Endodermal cell (in vitro differentiated cells): ENCODE results near the gene POMZP3. TPM values are rescaled to one million over a fixed set of nuclear protein-coding genes. Genes with fewer than 3 reads are reported as not detected.
"Not testable (repeated sequence)": the region's sequence is repeated elsewhere in the genome, so short reads cannot be mapped to it uniquely, and the experiment has no call there.

Source experiments
- DNase-seq: peaks from one replicate; pipeline ENCODE4 v3.0.0-alpha.2; 2017
- H3K27ac ChIP-seq: 2 replicates; pipeline ENCODE4 v1.5.1; 2013; ENCODE audit warnings: mild to moderate bottlenecking, low read depth, low read length, moderate library complexity
- H3K27me3 ChIP-seq: 2 replicates; pipeline ENCODE4 v1.6.1; 2013; ENCODE audit warnings: mild to moderate bottlenecking, low read length, moderate library complexity; ENCODE audit not compliant: insufficient read depth, control insufficient read depth, poor library complexity, severe bottlenecking
- H3K36me3 ChIP-seq: 2 replicates; pipeline ENCODE4 v1.7.0; 2013; ENCODE audit warnings: mild to moderate bottlenecking, low read length, moderate library complexity; ENCODE audit not compliant: control insufficient read depth, insufficient read depth
- H3K4me1 ChIP-seq: one replicate; pipeline ENCODE4 v1.7.0; 2013; ENCODE audit warnings: low read length; ENCODE audit not compliant: control insufficient read depth, insufficient read depth
- H3K4me3 ChIP-seq: 2 replicates; pipeline ENCODE4 v1.5.1; 2013; ENCODE audit warnings: mild to moderate bottlenecking, low read length, moderate library complexity
- H3K9ac ChIP-seq: 2 replicates; pipeline ENCODE4 v1.6.1; 2013; ENCODE audit warnings: mild to moderate bottlenecking, low read length, moderate library complexity; ENCODE audit not compliant: poor library complexity, severe bottlenecking; ENCODE audit errors: extremely low read depth
- H3K9me3 ChIP-seq: 2 replicates; pipeline ENCODE4 v1.6.1; 2013; ENCODE audit warnings: mild to moderate bottlenecking, low read length, moderate library complexity; ENCODE audit not compliant: control insufficient read depth
- H3K27ac Mint-ChIP-seq: 2 replicates; pipeline ENCODE4 v1.8.0; 2020; ENCODE audit warnings: mixed read lengths
- H3K27me3 Mint-ChIP-seq: 2 replicates; pipeline ENCODE4 v1.8.0; 2021; ENCODE audit warnings: mild to moderate bottlenecking, mixed read lengths; ENCODE audit not compliant: insufficient read depth
- H3K36me3 Mint-ChIP-seq: 2 replicates; pipeline ENCODE4 v1.8.0; 2020; ENCODE audit warnings: low read depth, mixed read lengths
- H3K4me1 Mint-ChIP-seq: 2 replicates; pipeline ENCODE4 v1.8.0; 2020; ENCODE audit warnings: mixed read lengths
- H3K4me3 Mint-ChIP-seq: 2 replicates; pipeline ENCODE4 v1.8.0; 2020; ENCODE audit warnings: mild to moderate bottlenecking, moderate library complexity, mixed read lengths
- H3K9me3 Mint-ChIP-seq: 2 replicates; pipeline ENCODE4 v1.8.0; 2020; ENCODE audit warnings: mild to moderate bottlenecking, mixed read lengths
- WGBS, 2 experiments: methylation state at CpG; one replicate each; pipeline versions ENCODE4 v1.1.5 to v1.1.7; 2013; ENCODE audit warnings: missing lambda C conversion rate in 2 of 2, mixed read lengths in 1 of 2; ENCODE audit not compliant: insufficient coverage in 1 of 2, insufficient read length in 1 of 2; 5-methylcytosine and 5-hydroxymethylcytosine counted together
- long read RNA-seq, 4 experiments: library from polyadenylated mRNA in 2 of 4; library from RNA in 1 of 4; library from capped mRNA in 1 of 4; stranded (forward) in 3 of 4; unstranded in 1 of 4; transcript quantifications; one replicate each; pipeline ENCODE4 v2.0.0, GENCODE V29; 2020 to 2021; ENCODE audit warnings: inconsistent platforms in 1 of 4
- polyA plus RNA-seq, 2 experiments: library from polyadenylated mRNA; stranded (reverse); fragments of 50-300 nt; gene quantifications; one replicate each; pipeline ENCODE4 v1.2.3, GENCODE V29; 2013
- total RNA-seq, 2 donors: library from RNA; stranded (reverse); fragmentation: NEBNext Ultra II Directional in 1 of 2; extraction: Animal tissue kit (Norgen Biotek cat#: 25700) in 1 of 2; gene quantifications; 2 replicates in 1 of 2; 3 replicates in 1 of 2; pipeline ENCODE4 v1.2.1, GENCODE V29; 2021

Gene POMZP3
- 10 to 100 TPM in 1 of 2 donors, 1 to 10 TPM in 1; 8.2 to 13.3 TPM for total RNA-seq
- polyA plus RNA-seq (2013, experiment 1 of 2), result 12.5 TPM
- polyA plus RNA-seq (2013, experiment 2 of 2), result 12.5 TPM
- long read RNA-seq, experiment 1, partial matches to known transcripts, result 3 of 10 reads
- long read RNA-seq, experiment 1, other reads (novel, unspliced or antisense), result 4 of 10 reads
- long read RNA-seq, experiment 2, transcript POMZP3-202 (7 exons, 1,490 nt), result major isoform, 9 of 17 reads
- long read RNA-seq, experiment 2, partial matches to known transcripts, result 2 of 17 reads
- long read RNA-seq, experiment 2, other reads (novel, unspliced or antisense), result 4 of 17 reads
- long read RNA-seq, experiment 3, partial matches to known transcripts, result 0 of 2 reads
- long read RNA-seq, experiment 3, other reads (novel, unspliced or antisense), result 2 of 2 reads
- long read RNA-seq, experiment 4, partial matches to known transcripts, result 0 of 1 reads
- long read RNA-seq, experiment 4, other reads (novel, unspliced or antisense), result 1 of 1 reads

- H3K36me3 Mint-ChIP-seq, H3K27me3 ChIP-seq, H3K4me1 ChIP-seq, H3K9me3 ChIP-seq, H3K4me1 Mint-ChIP-seq, H3K27me3 Mint-ChIP-seq, H3K36me3 ChIP-seq, H3K9me3 Mint-ChIP-seq: not testable (repeated sequence)
- 0% methylated on average over 15 of the region's 78 CpGs; no CpG with 5 or more reads in 1 of the 2 experiments for WGBS, 2 experiments
- H3K9ac ChIP-seq, result peak within 1 kb of the TSS; percentile 77
- peak within 1 kb of the TSS; percentile 79 for H3K4me3 ChIP-seq
- peak within 1 kb of the TSS; percentile 98 for H3K27ac Mint-ChIP-seq
- H3K4me3 Mint-ChIP-seq, result peak within 1 kb of the TSS; percentile 78
- H3K27ac ChIP-seq, result peak within 1 kb of the TSS; percentile 75
- peak; percentile 68 for DNase-seq
Observed at GRCh38 chr7:76626989-76627642, at the start of gene POMZP3. TSS of gene POMZP3 (minus strand) at chr7:76627279. CDS start at chr7:76626064, 1,215 bp downstream.

DNA sequence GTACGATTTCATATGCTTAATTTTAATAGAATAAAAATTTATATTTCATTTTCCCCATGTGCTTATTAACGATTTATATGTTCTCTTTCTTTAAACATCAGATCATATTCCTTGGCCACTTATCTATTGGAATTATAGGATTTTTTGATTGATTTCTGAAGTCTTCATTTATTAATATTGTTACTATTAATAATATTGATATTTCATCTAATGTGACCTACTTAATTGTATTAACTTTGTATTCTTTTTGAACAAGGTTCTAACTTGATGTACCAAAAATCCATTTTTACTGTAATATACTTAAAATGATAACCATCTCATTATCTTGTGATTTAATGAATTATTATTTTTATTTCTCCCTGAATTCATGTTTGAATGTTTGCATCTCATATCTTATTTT is 48.7 kb upstream of the POMZP3 start:
- not testable (repeated sequence) for H3K27ac ChIP-seq, H3K27me3 Mint-ChIP-seq, DNase-seq, H3K27me3 ChIP-seq, H3K9ac ChIP-seq, H3K36me3 ChIP-seq, H3K36me3 Mint-ChIP-seq, H3K4me3 Mint-ChIP-seq, H3K27ac Mint-ChIP-seq, H3K4me1 ChIP-seq, H3K4me1 Mint-ChIP-seq, H3K9me3 ChIP-seq, H3K4me3 ChIP-seq, H3K9me3 Mint-ChIP-seq
- WGBS, 2 experiments, result no CpG with 5 or more reads among the region's 2 CpGs

DNA sequence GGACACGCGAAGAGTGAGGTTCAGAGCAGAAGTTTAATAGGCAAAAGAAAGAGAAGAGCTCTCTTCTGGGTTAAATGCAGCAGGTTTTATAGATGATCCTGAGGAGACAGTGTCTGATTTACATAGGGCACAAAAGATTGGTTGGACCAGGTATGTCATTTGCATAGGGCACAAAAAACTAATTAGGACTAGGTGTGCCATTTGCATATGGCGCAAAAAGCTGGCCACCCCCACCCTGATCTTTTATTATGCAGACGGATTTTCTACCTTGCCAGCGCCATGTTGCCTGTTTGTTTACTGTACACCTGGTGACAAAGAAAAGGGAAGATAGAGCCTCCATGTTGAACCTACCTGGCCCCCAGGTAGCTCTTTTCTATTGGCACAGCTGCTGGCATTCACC is 46.3 kb upstream of the POMZP3 start:
- not testable (repeated sequence) for DNase-seq, H3K27me3 ChIP-seq, H3K4me3 Mint-ChIP-seq, H3K36me3 ChIP-seq, H3K27ac ChIP-seq, H3K9me3 Mint-ChIP-seq, H3K27me3 Mint-ChIP-seq, H3K9me3 ChIP-seq, H3K4me1 Mint-ChIP-seq, H3K4me3 ChIP-seq, H3K9ac ChIP-seq, H3K4me1 ChIP-seq, H3K36me3 Mint-ChIP-seq
- peak overlapping the region; percentile 75 for H3K27ac Mint-ChIP-seq
- WGBS, 2 experiments, result 86% methylated on average over 3 of the region's 5 CpGs; no CpG with 5 or more reads in 1 of the 2 experiments

DNA sequence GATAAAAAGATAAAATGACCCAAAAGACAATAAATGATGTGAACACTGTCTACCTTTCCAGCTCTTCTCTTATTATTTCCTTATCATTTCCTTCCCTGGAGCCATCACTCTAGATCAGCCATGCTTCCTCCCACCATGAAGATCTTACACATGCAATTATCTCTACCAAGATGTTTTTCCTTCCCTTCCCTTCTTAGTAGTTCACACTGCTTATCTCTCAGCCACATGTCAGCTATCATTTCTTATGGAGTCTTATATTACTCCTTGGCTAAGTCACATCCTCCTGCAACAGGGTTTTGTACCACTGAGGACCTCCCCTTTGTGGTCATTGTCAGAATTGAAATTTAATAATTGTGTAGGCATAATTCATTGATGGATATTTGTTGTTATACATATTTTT is 32.1 kb upstream of the POMZP3 start:
- not testable (repeated sequence) for H3K27ac ChIP-seq, H3K36me3 ChIP-seq, H3K27me3 Mint-ChIP-seq, H3K27me3 ChIP-seq, H3K9ac ChIP-seq, H3K4me3 ChIP-seq, H3K27ac Mint-ChIP-seq, H3K9me3 Mint-ChIP-seq, H3K4me3 Mint-ChIP-seq, H3K9me3 ChIP-seq, DNase-seq, H3K4me1 ChIP-seq, H3K36me3 Mint-ChIP-seq, H3K4me1 Mint-ChIP-seq
